Neural progenitor cell (in vitro differentiated cells): ENCODE data around the gene C6orf132.

Experiments
- EZH2 ChIP-seq: fragments of 200-600 bp; sonication (generic); IDR thresholded peaks from 2 replicates; pipeline ENCODE4 v1.6.1; 2017; ENCODE audit warnings: antibody characterized with exemption, mild to moderate bottlenecking, moderate library complexity
- EZH2phosphoT487 ChIP-seq: fragments of 200-600 bp; sonication (generic); IDR thresholded peaks from 2 replicates; pipeline ENCODE4 v1.6.1; 2017; ENCODE audit warnings: antibody characterized with exemption
- TF ChIP-seq, protein P1 (sequence below): fragments of 200-600 bp; sonication (generic); IDR thresholded peaks from 2 replicates; pipeline ENCODE4 v1.5.1; 2017; ENCODE audit warnings: antibody characterized with exemption, mild to moderate bottlenecking

DNA sequence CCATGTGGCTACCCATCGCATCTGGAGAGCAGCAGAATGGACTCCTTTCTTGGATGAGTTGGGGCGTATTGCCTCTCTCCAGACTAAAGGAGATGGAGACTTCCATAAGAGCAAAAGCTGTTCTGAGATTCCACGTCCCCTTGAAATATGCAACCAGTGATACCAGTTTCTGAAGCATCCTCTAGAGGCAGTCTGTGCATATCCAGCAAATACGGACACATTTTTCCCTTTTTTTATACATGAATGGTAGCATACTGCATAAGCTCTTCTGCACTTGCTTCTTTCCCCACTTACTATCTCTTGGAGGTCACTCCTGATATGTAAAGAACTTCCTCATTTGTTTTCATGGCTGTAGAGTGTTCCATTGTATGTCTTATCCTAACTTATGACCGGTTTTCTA is 57.5 kb downstream of the C6orf132 start:
- no peak for TF ChIP-seq EZH2
- TF ChIP-seq, protein P1, sequence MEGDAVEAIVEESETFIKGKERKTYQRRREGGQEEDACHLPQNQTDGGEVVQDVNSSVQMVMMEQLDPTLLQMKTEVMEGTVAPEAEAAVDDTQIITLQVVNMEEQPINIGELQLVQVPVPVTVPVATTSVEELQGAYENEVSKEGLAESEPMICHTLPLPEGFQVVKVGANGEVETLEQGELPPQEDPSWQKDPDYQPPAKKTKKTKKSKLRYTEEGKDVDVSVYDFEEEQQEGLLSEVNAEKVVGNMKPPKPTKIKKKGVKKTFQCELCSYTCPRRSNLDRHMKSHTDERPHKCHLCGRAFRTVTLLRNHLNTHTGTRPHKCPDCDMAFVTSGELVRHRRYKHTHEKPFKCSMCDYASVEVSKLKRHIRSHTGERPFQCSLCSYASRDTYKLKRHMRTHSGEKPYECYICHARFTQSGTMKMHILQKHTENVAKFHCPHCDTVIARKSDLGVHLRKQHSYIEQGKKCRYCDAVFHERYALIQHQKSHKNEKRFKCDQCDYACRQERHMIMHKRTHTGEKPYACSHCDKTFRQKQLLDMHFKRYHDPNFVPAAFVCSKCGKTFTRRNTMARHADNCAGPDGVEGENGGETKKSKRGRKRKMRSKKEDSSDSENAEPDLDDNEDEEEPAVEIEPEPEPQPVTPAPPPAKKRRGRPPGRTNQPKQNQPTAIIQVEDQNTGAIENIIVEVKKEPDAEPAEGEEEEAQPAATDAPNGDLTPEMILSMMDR, result no peak
- no peak for TF ChIP-seq EZH2phosphoT487
